HL-60 (cell line): ENCODE data around the gene SLC35F3.

Experiments
- DNase-seq, 2 experiments: peaks; one replicate each; pipeline ENCODE4 v3.0.0-alpha.2; 2010 to 2020; ENCODE audit warnings: low read depth in 1 of 2, low spot score in 1 of 2
- H3K27ac ChIP-seq: fragments of 250-450 bp; sonication (Bioruptor Pico); replicated peaks from 2 replicates; pipeline ENCODE4 v1.5.1; 2020; ENCODE audit warnings: mild to moderate bottlenecking, moderate library complexity
- H3K27me3 ChIP-seq: fragments of 250-450 bp; sonication (Bioruptor Pico); 2 replicates; pipeline ENCODE4 v1.5.1; 2021; ENCODE audit warnings: mild to moderate bottlenecking, moderate library complexity; ENCODE audit not compliant: insufficient read depth, poor library complexity, severe bottlenecking
- H3K4me3 ChIP-seq: replicated peaks from 2 replicates; pipeline ENCODE4 v1.5.1; 2011; ENCODE audit warnings: mild to moderate bottlenecking, control low read depth, low read length; ENCODE audit not compliant: insufficient read depth
- GABPA ChIP-seq: IDR thresholded peaks from 2 replicates; pipeline ENCODE4 v1.6.1; 2012; ENCODE audit warnings: low read depth
- POLR2AphosphoS5 ChIP-seq: IDR thresholded peaks from 2 replicates; pipeline ENCODE4 v1.6.1; 2012; ENCODE audit warnings: low read depth
- REST ChIP-seq: IDR thresholded peaks from 2 replicates; pipeline ENCODE4 v1.6.1; 2012; ENCODE audit warnings: low read depth; ENCODE audit not compliant: insufficient replicate concordance
- SPI1 ChIP-seq: IDR thresholded peaks from 2 replicates; pipeline ENCODE4 v1.6.1; 2012; ENCODE audit warnings: low read depth, mild to moderate bottlenecking, borderline replicate concordance
- TF ChIP-seq, protein P1 (sequence below): IDR thresholded peaks from one replicate; pipeline ENCODE4 v1.5.1; 2011; ENCODE audit warnings: low read length, control low read depth, inconsistent platforms; ENCODE audit not compliant: insufficient read depth

The SLC35F3 gene

GRCh38 chr1:233916706-233917105 lies 12.2 kb downstream of the SLC35F3 start:
- no peak for TF ChIP-seq REST
- TF ChIP-seq GABPA: no peak
- no peak for TF ChIP-seq POLR2AphosphoS5
- TF ChIP-seq, protein P1, sequence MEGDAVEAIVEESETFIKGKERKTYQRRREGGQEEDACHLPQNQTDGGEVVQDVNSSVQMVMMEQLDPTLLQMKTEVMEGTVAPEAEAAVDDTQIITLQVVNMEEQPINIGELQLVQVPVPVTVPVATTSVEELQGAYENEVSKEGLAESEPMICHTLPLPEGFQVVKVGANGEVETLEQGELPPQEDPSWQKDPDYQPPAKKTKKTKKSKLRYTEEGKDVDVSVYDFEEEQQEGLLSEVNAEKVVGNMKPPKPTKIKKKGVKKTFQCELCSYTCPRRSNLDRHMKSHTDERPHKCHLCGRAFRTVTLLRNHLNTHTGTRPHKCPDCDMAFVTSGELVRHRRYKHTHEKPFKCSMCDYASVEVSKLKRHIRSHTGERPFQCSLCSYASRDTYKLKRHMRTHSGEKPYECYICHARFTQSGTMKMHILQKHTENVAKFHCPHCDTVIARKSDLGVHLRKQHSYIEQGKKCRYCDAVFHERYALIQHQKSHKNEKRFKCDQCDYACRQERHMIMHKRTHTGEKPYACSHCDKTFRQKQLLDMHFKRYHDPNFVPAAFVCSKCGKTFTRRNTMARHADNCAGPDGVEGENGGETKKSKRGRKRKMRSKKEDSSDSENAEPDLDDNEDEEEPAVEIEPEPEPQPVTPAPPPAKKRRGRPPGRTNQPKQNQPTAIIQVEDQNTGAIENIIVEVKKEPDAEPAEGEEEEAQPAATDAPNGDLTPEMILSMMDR: no peak
- no peak for TF ChIP-seq SPI1
- Histone ChIP-seq H3K27me3 (peaks cover 3% of the 10 kb centered on the region), H3K4me3 (no peak overlapping the region), H3K27ac (no peak overlapping the region)
- no peak for DNase-seq

- no peak for TF ChIP-seq SPI1
- TF ChIP-seq GABPA: no peak
- no peak for TF ChIP-seq REST
- TF ChIP-seq POLR2AphosphoS5: no peak
- TF ChIP-seq, protein P1: no peak
- no peak overlapping the region for H3K27ac ChIP-seq
- no peak overlapping the region for H3K4me3 ChIP-seq
- no peak for DNase-seq
- H3K27me3 ChIP-seq: peaks cover 3% of the 10 kb centered on the region
Measured at GRCh38 chr1:233919786-233920185, 15.3 kb downstream of the SLC35F3 start.

DNA sequence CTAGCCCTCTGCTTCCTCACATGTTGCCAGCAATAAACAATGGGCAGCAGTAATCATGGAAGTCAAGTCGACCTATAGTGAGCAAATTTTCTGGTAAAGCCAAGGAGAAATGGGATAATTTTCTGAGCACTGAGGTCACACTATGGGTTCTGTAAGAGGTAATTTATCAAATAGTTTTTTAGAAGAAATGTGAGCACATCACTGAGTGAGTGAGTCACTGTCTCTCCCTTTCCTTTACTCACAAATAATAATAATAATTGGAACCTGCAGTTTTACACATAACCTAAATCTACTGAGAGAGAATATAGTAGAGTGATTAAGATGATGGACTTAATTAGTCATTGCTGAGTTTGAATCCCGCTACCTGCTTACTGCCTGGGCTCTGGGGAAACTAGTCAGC lies 23.6 kb downstream of the SLC35F3 start:
- DNase-seq: no peak
- no peaks in the 10 kb centered on the region for H3K27me3 ChIP-seq
- H3K27ac ChIP-seq: no peak overlapping the region
- TF ChIP-seq REST (no peak), SPI1 (no peak), POLR2AphosphoS5 (no peak), GABPA (no peak)
- TF ChIP-seq, protein P1: no peak
- H3K4me3 ChIP-seq: no peak overlapping the region
